RKO (cell line): ENCODE measurements around the gene BRCA2.

Experiments
- DNase-seq: peaks from one replicate; pipeline ENCODE4 v3.0.0-alpha.2; 2016; ENCODE audit warnings: low spot score

The BRCA2 gene

GRCh38 chr13:32315238-32316027, at the start of gene BRCA2, which contains the start of gene ZAR1L:
Gene BRCA2, plus strand, starts transcription at chr13:32315508. Its CDS starts 953 bp downstream, at chr13:32316461.
Gene ZAR1L, minus strand, starts transcription at chr13:32315363. Its CDS starts 3,438 bp downstream, at chr13:32311925.
- peak; percentile 90 for DNase-seq

GRCh38 chr13:32265726-32266125, 49.6 kb upstream of the BRCA2 start:
- DNase-seq = no peak

- DNase-seq = no peak
Measured at GRCh38 chr13:32266130-32266529, 49.2 kb upstream of the BRCA2 start.

GRCh38 chr13:32267836-32268439, 47.4 kb upstream of the BRCA2 start:
- peak; percentile 25 for DNase-seq

GRCh38 chr13:32272021-32272683, 43.2 kb upstream of the BRCA2 start:
- DNase-seq = peak; percentile 21

- DNase-seq = no peak
Measured at GRCh38 chr13:32277839-32278238, 37.5 kb upstream of the BRCA2 start.

GRCh38 chr13:32278426-32278825, 36.9 kb upstream of the BRCA2 start:
- peak; percentile 38 for DNase-seq

GRCh38 chr13:32281096-32281495, 34.2 kb upstream of the BRCA2 start:
- DNase-seq = no peak

GRCh38 chr13:32282096-32282711, 33.1 kb upstream of the BRCA2 start:
- no peak for DNase-seq

- DNase-seq = no peak
Measured at GRCh38 chr13:32284927-32285632, 30.2 kb upstream of the BRCA2 start.

GRCh38 chr13:32285633-32285965, 29.7 kb upstream of the BRCA2 start:
- DNase-seq = no peak

GRCh38 chr13:32297206-32297605, 18.1 kb upstream of the BRCA2 start:
- no peak for DNase-seq

- DNase-seq = no peak
Measured at GRCh38 chr13:32298695-32299094, 16.6 kb upstream of the BRCA2 start.

GRCh38 chr13:32299893-32300292, 15.4 kb upstream of the BRCA2 start:
- DNase-seq = no peak

- DNase-seq = no peak
Measured at GRCh38 chr13:32300406-32300805, 14.9 kb upstream of the BRCA2 start.

- DNase-seq = no peak
Measured at GRCh38 chr13:32300920-32301319, 14.4 kb upstream of the BRCA2 start.

- DNase-seq = no peak
Measured at GRCh38 chr13:32302461-32302860, 12.8 kb upstream of the BRCA2 start.

- no peak for DNase-seq
Measured at GRCh38 chr13:32305646-32306045, 9.7 kb upstream of the BRCA2 start.

GRCh38 chr13:32309312-32310133, 5.8 kb upstream of the BRCA2 start:
- no peak for DNase-seq

GRCh38 chr13:32310134-32310706, 5.1 kb upstream of the BRCA2 start:
- DNase-seq = peak; percentile 63
